OCI-LY1 (cell line): ENCODE data around the gene FMN2.

Experiments
- H2AFZ ChIP-seq: fragments of 200-600 bp; sonication (generic), shearing (Covaris generic); 2 replicates; pipeline ENCODE4 v1.6.0; 2014; ENCODE audit warnings: antibody characterized with exemption, mild to moderate bottlenecking, low read length
- H3F3A ChIP-seq: fragments of 200-600 bp; sonication (generic), shearing (Covaris generic); 2 replicates; pipeline ENCODE4 v1.6.0; 2014; ENCODE audit warnings: mild to moderate bottlenecking, antibody characterized with exemption, low read length, moderate library complexity; ENCODE audit not compliant: insufficient read depth
- H3K27ac ChIP-seq: fragments of 200-600 bp; sonication (generic); 2 replicates; pipeline ENCODE4 v1.5.1; 2014; ENCODE audit warnings: low read length, mixed run types, mild to moderate bottlenecking, low read depth; ENCODE audit not compliant: poor library complexity, severe bottlenecking
- H3K27me3 ChIP-seq: fragments of 200-600 bp; sonication (generic); 2 replicates; pipeline ENCODE4 v1.6.0; 2014; ENCODE audit warnings: antibody characterized with exemption, mild to moderate bottlenecking, low read length, moderate library complexity; ENCODE audit not compliant: insufficient read depth
- H3K36me3 ChIP-seq: fragments of 200-600 bp; sonication (generic); 2 replicates; pipeline ENCODE4 v1.6.1; 2014; ENCODE audit warnings: mild to moderate bottlenecking, antibody characterized with exemption, low read length, moderate library complexity, mixed read lengths; ENCODE audit not compliant: insufficient read depth
- H3K4me1 ChIP-seq: fragments of 200-600 bp; sonication (generic); 2 replicates; pipeline ENCODE4 v1.5.1; 2014; ENCODE audit warnings: mild to moderate bottlenecking, low read length, moderate library complexity; ENCODE audit not compliant: insufficient read depth, severe bottlenecking
- H3K4me2 ChIP-seq: fragments of 200-600 bp; sonication (generic), shearing (Covaris generic); 2 replicates; pipeline ENCODE4 v1.6.1; 2014; ENCODE audit warnings: low read length
- H3K4me3 ChIP-seq: fragments of 200-600 bp; sonication (generic); 2 replicates; pipeline ENCODE4 v1.5.1; 2014; ENCODE audit warnings: low read length, low read depth, mild to moderate bottlenecking, mixed read lengths; ENCODE audit not compliant: poor library complexity, severe bottlenecking
- H3K79me2 ChIP-seq: fragments of 200-600 bp; shearing (Covaris generic); 2 replicates; pipeline ENCODE4 v1.6.1; 2016; ENCODE audit warnings: mixed run types, low read length, mixed read lengths; ENCODE audit not compliant: insufficient read depth
- H3K9ac ChIP-seq: fragments of 200-600 bp; sonication (generic), shearing (Covaris generic); 2 replicates; pipeline ENCODE4 v1.6.1; 2014; ENCODE audit warnings: mild to moderate bottlenecking, low read length, mixed read lengths
- H3K9me2 ChIP-seq: fragments of 200-600 bp; sonication (generic), shearing (Covaris generic); 2 replicates; pipeline ENCODE4 v1.6.1; 2014; ENCODE audit warnings: low read depth, mild to moderate bottlenecking, low read length, mixed read lengths
- H3K9me3 ChIP-seq: fragments of 200-600 bp; shearing (Covaris generic); 2 replicates; pipeline ENCODE4 v1.6.1; 2014; ENCODE audit warnings: low read length, mixed read lengths
- H4K20me1 ChIP-seq: fragments of 200-600 bp; sonication (generic), shearing (Covaris generic); 2 replicates; pipeline ENCODE4 v1.6.0; 2016; ENCODE audit warnings: mild to moderate bottlenecking, low read length; ENCODE audit not compliant: insufficient read depth
- CTCF ChIP-seq: fragments of 200-600 bp; sonication (generic), shearing (Covaris generic); IDR thresholded peaks from 2 replicates; pipeline ENCODE4 v1.5.1; 2017; ENCODE audit warnings: mild to moderate bottlenecking, antibody characterized with exemption, low read length, moderate library complexity, mixed read lengths
- EZH2 ChIP-seq: fragments of 200-600 bp; sonication (generic), shearing (Covaris generic); IDR thresholded peaks from 2 replicates; pipeline ENCODE4 v1.8.0; 2017; ENCODE audit warnings: borderline replicate concordance, mixed run types, mild to moderate bottlenecking, antibody characterized with exemption, low read length, moderate library complexity, mixed read lengths

The FMN2 gene

GRCh38 chr1:240241278-240241677 is 149.6 kb downstream of the FMN2 start:
- Histone ChIP-seq H3K36me3 (no peaks in the 10 kb centered on the region), H3K4me2 (no peak overlapping the region), H3K79me2 (no peaks in the 10 kb centered on the region), H3K4me3 (no peak overlapping the region), H3K9me2 (no peaks in the 10 kb centered on the region), H3K27me3 (no peaks in the 10 kb centered on the region; the same call in 1 of the 2 replicates), H3K9me3 (no peaks in the 10 kb centered on the region), H3K9ac (no peak overlapping the region), H2AFZ (no peak overlapping the region), H3K27ac (no peak overlapping the region), H4K20me1 (no peaks in the 10 kb centered on the region), H3F3A (no peaks in the 10 kb centered on the region), H3K4me1 (no peaks in the 10 kb centered on the region)
- TF ChIP-seq CTCF (no peak), EZH2 (no peak)

- Histone ChIP-seq H3K27ac (no peak overlapping the region), H3F3A (no peaks in the 10 kb centered on the region), H2AFZ (no peak overlapping the region), H3K4me1 (no peaks in the 10 kb centered on the region), H3K9me3 (no peaks in the 10 kb centered on the region), H3K9me2 (no peaks in the 10 kb centered on the region), H3K36me3 (no peaks in the 10 kb centered on the region), H3K27me3 (no peaks in the 10 kb centered on the region; the same call in 1 of the 2 replicates), H3K4me2 (no peak overlapping the region), H3K4me3 (no peak overlapping the region), H4K20me1 (no peaks in the 10 kb centered on the region), H3K9ac (no peak overlapping the region), H3K79me2 (no peaks in the 10 kb centered on the region)
- TF ChIP-seq CTCF (no peak), EZH2 (no peak)
Measured at GRCh38 chr1:240242601-240243144, 151.0 kb downstream of the FMN2 start.

- H3F3A ChIP-seq: no peaks in the 10 kb centered on the region
- H3K4me3 ChIP-seq: no peak overlapping the region
Measured at GRCh38 chr1:240244968-240245628, 153.4 kb downstream of the FMN2 start.

More at GRCh38 chr1:240244968-240245628, 153.4 kb downstream of the FMN2 start:
- Histone ChIP-seq H4K20me1 (no peaks in the 10 kb centered on the region), H3K4me1 (no peaks in the 10 kb centered on the region), H2AFZ (no peak overlapping the region), H3K9me3 (no peaks in the 10 kb centered on the region), H3K9ac (no peak overlapping the region), H3K36me3 (no peaks in the 10 kb centered on the region), H3K79me2 (no peaks in the 10 kb centered on the region), H3K27me3 (no peaks in the 10 kb centered on the region; the same call in 1 of the 2 replicates), H3K9me2 (no peaks in the 10 kb centered on the region), H3K4me2 (no peak overlapping the region), H3K27ac (no peak overlapping the region)
- no peak for TF ChIP-seq EZH2
- TF ChIP-seq CTCF: no peak
